Muscle layer of colon (tissue), 2 donors: ENCODE measurements around the gene MYO6.

Source experiments
- H3K27ac ChIP-seq: one replicate; pipeline ENCODE4 v1.7.0; 2013; ENCODE audit warnings: low read depth, mild to moderate bottlenecking, low read length, moderate library complexity
- H3K27me3 ChIP-seq, 2 donors: one replicate each; pipeline ENCODE4 v1.7.0; 2013; ENCODE audit warnings: low read length in 2 of 2, mild to moderate bottlenecking in 2 of 2; ENCODE audit not compliant: insufficient read depth in 2 of 2, control insufficient read depth in 1 of 2
- H3K36me3 ChIP-seq: one replicate; pipeline ENCODE4 v1.7.0; 2013; ENCODE audit warnings: mild to moderate bottlenecking, low read length; ENCODE audit not compliant: insufficient read depth
- H3K4me1 ChIP-seq: one replicate; pipeline ENCODE4 v1.7.0; 2013; ENCODE audit warnings: mild to moderate bottlenecking, low read length; ENCODE audit not compliant: insufficient read depth
- H3K4me3 ChIP-seq, 2 donors: one replicate each; pipeline ENCODE4 v1.7.0; 2013; ENCODE audit warnings: low read length in 2 of 2, low read depth in 1 of 2, mild to moderate bottlenecking in 1 of 2, moderate library complexity in 1 of 2
- H3K9ac ChIP-seq: one replicate; pipeline ENCODE4 v1.7.0; 2013; ENCODE audit warnings: low read length
- H3K9me3 ChIP-seq: one replicate; pipeline ENCODE4 v1.7.0; 2013; ENCODE audit warnings: mild to moderate bottlenecking, low read length
- donor health status: abdominal sarcoma.
- donor health status: Adenocarcinoma of cecum.

The MYO6 gene

DNA sequence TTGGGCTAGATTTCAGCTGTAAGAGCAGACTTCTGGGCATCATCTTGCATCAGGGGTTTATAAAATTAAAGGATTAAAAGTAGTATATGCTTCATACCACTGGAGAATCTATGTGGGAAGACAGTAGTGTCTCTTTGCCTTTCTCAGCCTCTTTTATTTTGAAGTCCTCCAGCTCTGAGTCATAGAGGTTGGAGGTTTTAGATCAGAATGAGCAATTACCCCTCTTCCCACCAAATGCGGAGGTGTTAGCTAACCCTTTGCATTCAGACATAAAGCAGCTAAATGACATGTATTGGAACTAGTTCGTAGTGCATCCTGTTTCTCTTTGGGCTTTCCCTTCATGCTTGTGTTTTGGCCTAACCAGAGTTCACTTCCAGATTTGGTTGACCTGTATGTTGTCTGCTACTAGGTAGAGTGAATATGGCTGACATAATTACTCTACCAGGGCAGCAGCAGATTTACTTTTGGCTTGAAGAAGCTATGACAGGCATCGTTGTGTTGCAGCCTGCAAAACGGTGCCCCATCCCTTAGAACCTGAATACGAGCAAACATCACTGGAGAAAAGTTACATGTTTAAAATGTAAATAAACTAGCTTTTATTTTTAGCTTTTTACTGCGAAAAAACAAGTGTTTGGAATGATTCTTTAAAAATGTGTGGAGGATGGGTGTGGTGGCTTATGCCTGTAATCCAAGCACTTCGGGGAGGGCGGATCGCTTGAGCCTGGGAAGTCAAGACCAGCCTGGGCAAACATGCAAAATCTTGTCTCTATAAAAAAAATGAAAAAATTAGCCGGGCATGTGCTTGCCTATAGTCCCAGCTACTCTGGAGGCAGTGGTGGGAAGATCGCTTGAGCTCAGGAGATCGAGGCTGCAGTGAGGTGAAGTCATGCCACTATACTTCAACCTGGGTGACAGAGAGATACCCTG lies 82.2 kb downstream of the MYO6 start:
- H3K4me3 ChIP-seq, result no peak overlapping the region
- H3K4me1 ChIP-seq, result no peaks in the 10 kb centered on the region
- no peak overlapping the region for H3K9ac ChIP-seq
- H3K9me3 ChIP-seq, result no peaks in the 10 kb centered on the region
- no peaks in the 10 kb centered on the region for H3K36me3 ChIP-seq
- no peaks in the 10 kb centered on the region for H3K27me3 ChIP-seq
- no peak overlapping the region for H3K27ac ChIP-seq

DNA sequence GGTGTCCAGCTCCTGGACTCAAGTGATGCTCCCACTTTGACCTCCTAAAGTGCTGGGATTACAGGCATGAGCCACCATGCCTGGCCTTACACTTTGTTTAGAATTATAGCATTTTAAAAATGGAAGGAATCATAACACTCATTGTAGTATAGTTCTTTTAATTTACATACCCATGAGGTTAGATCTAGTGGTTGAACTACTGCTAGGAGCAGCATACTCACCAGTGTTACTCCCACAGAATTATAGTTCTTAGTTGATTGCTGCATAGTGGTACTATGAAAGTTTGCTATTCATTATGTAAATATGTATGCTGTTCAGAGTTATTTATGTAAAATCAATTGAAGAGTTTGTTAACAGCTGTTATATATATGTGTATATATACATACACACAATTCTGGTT lies 85.4 kb downstream of the MYO6 start:
- Histone ChIP-seq H3K27me3 (no peaks in the 10 kb centered on the region), H3K36me3 (no peaks in the 10 kb centered on the region), H3K27ac (no peak overlapping the region), H3K4me1 (no peaks in the 10 kb centered on the region), H3K4me3 (no peak overlapping the region), H3K9ac (no peak overlapping the region), H3K9me3 (no peaks in the 10 kb centered on the region)

DNA sequence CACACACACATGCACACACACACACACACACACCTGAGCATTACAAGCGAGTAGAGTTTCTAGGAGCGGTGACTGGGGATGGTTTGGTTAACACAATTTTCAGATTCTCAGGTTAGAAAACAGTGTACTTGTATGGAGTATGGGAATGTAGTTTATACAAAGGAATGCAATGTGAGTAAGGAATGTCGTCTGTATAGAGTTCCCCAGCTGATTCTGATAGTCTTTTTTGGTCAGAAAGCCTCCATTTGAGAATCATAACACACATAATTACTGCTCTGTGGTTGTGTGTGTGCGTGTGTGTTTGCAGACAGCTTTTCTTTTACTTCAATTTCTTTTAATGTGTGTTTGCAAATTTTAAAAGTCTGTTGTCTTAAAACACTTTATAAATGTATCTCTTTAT lies 93.2 kb downstream of the MYO6 start:
- Histone ChIP-seq H3K9me3 (no peaks in the 10 kb centered on the region), H3K9ac (no peak overlapping the region), H3K27me3 (no peaks in the 10 kb centered on the region), H3K36me3 (no peaks in the 10 kb centered on the region), H3K27ac (no peak overlapping the region), H3K4me1 (no peaks in the 10 kb centered on the region), H3K4me3 (no peak overlapping the region)

DNA sequence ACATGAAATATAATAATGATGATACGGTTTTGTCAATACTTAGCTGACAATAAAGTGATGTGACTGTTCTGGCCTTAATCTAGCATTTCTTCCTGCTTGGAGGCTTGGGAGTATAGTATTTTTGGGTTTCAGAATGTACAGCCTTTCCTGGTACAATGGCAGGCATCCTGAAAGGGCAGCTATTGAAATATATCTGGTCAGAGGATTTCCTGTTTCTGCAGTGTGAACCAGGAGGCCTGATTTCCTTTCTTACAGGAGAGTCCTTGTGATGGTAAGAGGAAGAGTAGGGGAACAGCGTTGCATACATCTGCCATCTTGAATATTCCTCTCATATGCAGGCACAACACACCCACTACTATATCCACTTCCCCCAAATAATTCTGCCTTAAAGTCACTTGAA lies 93.7 kb downstream of the MYO6 start:
- H3K27me3 ChIP-seq, result no peaks in the 10 kb centered on the region
- no peaks in the 10 kb centered on the region for H3K9me3 ChIP-seq

DNA sequence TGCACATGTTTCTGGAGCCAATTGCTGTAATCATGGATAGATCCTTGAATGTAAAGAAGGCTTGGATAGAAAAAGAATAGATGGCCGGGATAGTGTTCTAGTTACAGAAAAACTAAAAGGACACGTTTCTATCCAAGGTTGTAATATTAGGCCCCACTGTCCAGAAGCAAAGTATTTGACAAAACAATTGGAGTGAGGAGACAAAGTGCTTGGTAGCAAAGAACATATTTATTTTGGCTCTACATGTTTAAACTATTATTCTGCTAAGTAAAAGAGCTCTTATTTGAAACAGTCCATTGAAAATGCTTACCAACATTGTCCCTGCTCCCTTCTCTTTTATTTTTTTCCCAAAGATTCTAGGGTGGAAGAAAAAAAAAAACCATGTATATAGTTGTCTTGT lies 94.4 kb downstream of the MYO6 start:
- no peak overlapping the region for H3K9ac ChIP-seq
- no peaks in the 10 kb centered on the region for H3K36me3 ChIP-seq
- no peak overlapping the region for H3K27ac ChIP-seq
- no peaks in the 10 kb centered on the region for H3K4me1 ChIP-seq
- no peak overlapping the region for H3K4me3 ChIP-seq
- H3K9me3 ChIP-seq, result no peaks in the 10 kb centered on the region
- no peaks in the 10 kb centered on the region for H3K27me3 ChIP-seq

More for the DNA sequence above, 93.7 kb downstream of the MYO6 start:
- Histone ChIP-seq H3K36me3 (no peaks in the 10 kb centered on the region), H3K27ac (no peak overlapping the region), H3K4me3 (no peak overlapping the region), H3K9ac (no peak overlapping the region), H3K4me1 (no peaks in the 10 kb centered on the region)

DNA sequence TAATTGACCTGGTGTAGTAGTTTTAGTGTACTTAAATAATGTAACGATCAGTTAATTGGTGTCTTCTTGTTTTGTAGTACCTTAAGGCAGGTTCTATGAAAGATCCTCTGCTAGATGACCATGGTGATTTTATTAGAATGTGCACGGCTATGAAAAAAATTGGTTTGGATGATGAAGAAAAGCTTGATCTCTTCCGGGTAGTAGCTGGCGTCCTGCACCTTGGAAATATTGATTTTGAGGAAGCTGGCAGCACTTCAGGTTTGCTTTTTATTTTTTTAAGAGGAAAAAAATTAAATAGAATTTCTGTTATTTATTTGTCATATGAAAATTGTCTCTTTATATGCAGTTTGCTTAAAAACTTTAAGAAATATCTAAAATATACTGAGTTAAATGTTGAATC lies 99.2 kb downstream of the MYO6 start:
- Histone ChIP-seq H3K27ac (no peak overlapping the region), H3K4me1 (no peaks in the 10 kb centered on the region), H3K27me3 (no peaks in the 10 kb centered on the region), H3K9ac (no peak overlapping the region), H3K9me3 (no peaks in the 10 kb centered on the region), H3K36me3 (no peaks in the 10 kb centered on the region), H3K4me3 (no peak overlapping the region)

DNA sequence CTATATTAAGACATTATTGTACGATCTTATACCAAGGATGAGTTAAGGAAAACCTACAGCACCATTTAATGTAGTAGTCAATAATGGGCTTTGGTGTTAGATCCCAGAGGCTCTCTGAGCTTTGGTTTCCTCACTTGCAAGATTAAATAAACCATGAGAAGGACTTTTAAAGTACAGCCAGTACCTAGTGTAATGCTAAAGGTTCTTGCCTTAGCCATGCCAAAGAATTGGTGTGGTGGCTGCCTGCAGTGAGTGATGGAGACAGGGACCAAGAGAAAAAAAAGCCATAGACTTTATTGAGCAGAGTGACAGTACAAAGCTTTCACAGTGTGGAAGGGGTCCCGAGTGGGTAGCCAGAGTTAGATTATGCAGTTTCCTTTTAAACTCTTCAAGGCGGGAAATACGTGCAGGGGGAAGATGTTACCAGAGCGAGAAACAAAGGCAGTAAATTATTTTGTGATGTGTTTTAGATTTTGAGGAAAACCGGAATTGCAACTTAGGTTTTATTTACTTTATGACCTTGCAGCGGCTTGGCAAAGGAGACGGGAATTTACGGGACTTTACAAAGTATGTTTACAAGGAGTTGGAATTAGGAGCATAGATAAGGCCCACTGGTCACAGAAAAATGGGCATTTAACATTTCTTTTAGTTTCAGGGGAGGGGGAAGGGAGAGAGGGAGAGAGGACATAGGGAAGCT lies 100.4 kb downstream of the MYO6 start:
- Histone ChIP-seq H3K27ac (no peak overlapping the region), H3K27me3 (no peaks in the 10 kb centered on the region), H3K36me3 (no peaks in the 10 kb centered on the region), H3K9ac (no peak overlapping the region), H3K4me3 (no peak overlapping the region), H3K9me3 (no peaks in the 10 kb centered on the region), H3K4me1 (no peaks in the 10 kb centered on the region)

DNA sequence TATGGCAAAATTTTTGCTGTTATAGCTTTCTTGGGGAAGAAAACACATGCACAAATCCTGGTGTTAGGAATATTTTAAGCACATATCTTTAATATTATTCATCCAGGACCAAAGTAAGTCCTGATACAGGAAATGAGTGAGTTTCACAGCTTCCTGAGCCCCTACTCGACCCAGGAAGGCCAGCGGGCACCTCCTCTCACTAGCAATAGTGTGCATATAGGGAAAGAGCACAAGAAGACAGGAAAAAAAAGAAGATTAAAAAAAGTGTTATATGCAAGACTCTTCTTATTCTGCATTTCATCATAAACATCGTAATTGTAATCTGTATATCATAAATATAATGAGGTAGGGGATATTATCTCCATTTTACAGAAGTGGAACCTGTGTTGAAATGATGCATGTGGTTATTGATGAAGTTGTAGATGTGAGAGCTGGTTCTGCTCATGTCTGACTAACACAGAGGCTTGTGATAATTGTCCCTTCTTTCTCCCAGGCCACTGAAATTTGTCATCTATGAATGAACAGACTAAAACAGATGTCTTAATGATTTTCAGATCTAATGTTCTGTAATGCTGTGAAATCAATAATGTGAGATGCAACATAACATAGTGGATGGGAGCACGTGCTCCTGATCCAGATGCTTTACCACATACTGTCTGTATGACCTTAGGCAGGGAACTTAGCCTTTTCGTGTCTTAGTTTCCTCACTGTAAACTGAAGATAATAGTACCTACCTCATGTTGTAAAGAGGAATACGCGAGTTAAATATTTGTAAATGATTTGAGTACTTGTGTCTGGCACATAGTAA lies 101.2 kb downstream of the MYO6 start:
- Histone ChIP-seq H3K27me3 (no peaks in the 10 kb centered on the region), H3K9ac (no peak overlapping the region), H3K4me3 (no peak overlapping the region), H3K4me1 (no peaks in the 10 kb centered on the region), H3K9me3 (no peaks in the 10 kb centered on the region), H3K36me3 (no peaks in the 10 kb centered on the region), H3K27ac (no peak overlapping the region)

DNA sequence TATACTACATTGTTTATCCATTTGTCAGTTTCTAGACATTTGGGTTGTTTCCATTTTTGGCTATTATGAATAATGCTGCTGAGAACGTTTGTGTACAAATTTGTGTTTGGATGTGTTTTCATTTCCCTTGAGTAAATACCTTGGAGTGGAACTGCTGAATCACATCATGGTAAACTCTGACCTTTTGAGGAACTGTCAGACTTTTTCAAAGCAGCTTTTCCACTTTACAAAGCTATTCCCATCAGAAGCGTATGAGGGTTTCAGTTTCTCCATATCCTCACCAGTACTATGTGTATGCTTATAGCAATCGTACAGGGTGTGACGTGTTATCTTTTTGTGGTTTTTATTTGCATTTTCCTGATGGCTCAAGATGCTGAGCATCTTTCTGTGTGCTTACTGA lies 103.7 kb downstream of the MYO6 start:
- Histone ChIP-seq H3K27me3 (no peaks in the 10 kb centered on the region), H3K36me3 (no peaks in the 10 kb centered on the region), H3K9ac (no peak overlapping the region), H3K4me1 (no peaks in the 10 kb centered on the region), H3K9me3 (no peaks in the 10 kb centered on the region), H3K27ac (no peak overlapping the region), H3K4me3 (no peak overlapping the region)

DNA sequence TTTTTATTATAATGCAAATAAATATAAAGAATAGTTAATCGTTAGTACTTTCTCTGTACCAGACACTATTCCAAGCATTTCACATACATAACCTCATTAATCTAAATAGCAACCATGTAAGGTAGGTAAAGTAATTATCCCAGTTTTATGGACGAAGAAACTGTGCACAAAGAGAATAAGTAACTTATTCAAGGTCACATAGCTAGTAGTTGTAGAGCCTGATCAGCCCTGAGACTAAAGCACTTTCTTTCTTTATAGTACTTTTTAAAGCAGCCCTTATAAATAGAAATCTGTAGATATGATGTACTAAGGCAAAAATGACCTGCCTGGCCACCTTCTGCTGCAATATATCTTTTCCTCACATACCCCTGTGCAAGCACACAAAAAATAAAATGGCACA lies 104.8 kb downstream of the MYO6 start:
- no peaks in the 10 kb centered on the region for H3K36me3 ChIP-seq
- H3K27ac ChIP-seq, result no peak overlapping the region
- H3K9me3 ChIP-seq, result no peaks in the 10 kb centered on the region
- no peak overlapping the region for H3K9ac ChIP-seq
- H3K4me1 ChIP-seq, result no peaks in the 10 kb centered on the region
- H3K27me3 ChIP-seq, result no peaks in the 10 kb centered on the region
- no peak overlapping the region for H3K4me3 ChIP-seq

DNA sequence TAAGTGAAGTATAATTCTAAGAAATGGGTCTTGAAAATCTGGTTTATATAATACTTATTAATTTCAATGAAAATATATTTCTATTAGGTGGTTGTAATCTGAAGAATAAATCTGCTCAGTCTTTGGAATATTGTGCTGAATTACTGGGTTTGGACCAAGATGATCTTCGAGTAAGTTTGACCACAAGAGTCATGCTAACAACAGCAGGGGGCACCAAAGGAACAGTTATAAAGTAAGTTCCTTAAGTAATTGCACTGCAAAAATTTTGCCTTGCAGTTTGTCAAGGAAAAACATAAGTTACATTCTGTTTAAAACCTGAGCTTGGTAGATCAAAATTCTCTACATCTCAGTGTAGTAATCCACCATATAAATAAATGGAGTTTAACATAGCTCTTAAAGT lies 106.0 kb downstream of the MYO6 start:
- H3K36me3 ChIP-seq, result no peaks in the 10 kb centered on the region
- no peaks in the 10 kb centered on the region for H3K4me1 ChIP-seq

More for the DNA sequence above, 106.0 kb downstream of the MYO6 start:
- Histone ChIP-seq H3K9me3 (no peaks in the 10 kb centered on the region), H3K27me3 (no peaks in the 10 kb centered on the region), H3K27ac (no peak overlapping the region), H3K4me3 (no peak overlapping the region), H3K9ac (no peak overlapping the region)
